ENCODE measurements around the gene REV3L.
"Not testable (repeated sequence)": the region's sequence is repeated elsewhere in the genome, so short reads cannot be mapped to it uniquely, and the experiment has no call there.

The REV3L gene

GRCh38 chr6:111290689-111291335 is 192.2 kb downstream of the REV3L start:
- peak; percentile 92 to 96 for DNase-seq

DNA sequence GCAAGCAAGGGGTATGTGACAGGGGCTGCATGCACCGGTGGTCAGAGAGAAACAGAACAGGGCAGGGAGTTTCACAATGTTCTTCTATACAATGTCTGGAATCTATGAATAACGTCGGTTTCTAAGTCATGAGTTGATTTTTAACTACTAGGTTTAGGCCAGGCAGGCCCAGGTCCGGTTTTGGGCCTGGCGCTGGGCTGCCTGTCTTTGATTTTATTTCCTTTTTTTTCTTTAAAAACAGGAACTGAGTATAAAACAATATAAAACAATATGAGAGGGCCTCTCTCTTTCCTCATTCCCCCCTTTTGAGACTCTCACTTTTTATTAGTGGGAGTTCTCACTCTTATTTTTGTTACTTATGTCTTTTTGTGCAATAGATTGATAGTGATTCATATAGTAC is 198.7 kb downstream of the REV3L start:
- peak in 1 of 2 donors; percentile 22 for DNase-seq

GRCh38 chr6:111283707-111284106 is 199.3 kb downstream of the REV3L start:
- no peak for DNase-seq

DNA sequence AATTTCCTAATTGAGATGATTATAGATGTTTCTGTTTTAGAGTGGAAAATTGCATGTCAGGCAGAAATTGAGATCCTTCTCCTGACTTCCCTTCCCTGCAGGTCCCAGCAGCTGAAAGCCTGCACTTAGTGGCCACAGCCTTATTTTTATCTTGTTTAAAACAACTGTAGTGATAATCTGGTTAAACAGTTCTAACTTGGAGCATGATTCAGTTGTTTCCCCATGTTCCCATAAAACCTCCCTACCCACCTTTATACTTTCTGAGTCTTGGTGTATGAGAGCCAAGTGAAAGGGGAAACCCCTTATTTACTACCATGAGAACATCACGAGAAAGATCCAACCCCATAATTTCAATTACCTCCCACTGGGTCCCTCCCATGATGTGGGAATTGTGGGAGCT is 200.5 kb downstream of the REV3L start:
- DNase-seq = peak in 1 of 2 donors; percentile 22

GRCh38 chr6:111280445-111280955 is 202.5 kb downstream of the REV3L start:
- no peak for DNase-seq

- DNase-seq = no peak
Measured at GRCh38 chr6:111278731-111279130, 204.3 kb downstream of the REV3L start.

DNA sequence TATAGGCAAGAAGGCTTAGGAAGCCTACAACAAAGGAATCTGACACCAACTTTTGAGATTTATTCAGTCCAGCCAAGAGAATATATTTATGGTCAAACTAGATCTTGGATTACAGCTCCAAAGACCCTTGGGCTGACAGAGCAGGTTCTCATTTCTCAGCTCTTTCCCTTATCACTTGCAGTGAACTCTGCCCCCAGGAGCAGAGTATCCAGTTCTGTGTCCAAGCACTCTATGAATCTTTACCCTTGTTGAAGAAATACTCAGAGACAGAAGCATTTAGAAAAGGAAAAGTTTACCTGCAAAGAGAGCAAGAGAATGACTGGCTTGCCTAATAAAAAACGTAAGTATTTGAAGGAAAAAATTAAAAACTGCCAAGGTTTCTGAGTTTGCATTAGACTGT is 205.2 kb downstream of the REV3L start:
- no peak for DNase-seq

GRCh38 chr6:111276736-111277135 is 206.3 kb downstream of the REV3L start:
- DNase-seq = no peak

DNA sequence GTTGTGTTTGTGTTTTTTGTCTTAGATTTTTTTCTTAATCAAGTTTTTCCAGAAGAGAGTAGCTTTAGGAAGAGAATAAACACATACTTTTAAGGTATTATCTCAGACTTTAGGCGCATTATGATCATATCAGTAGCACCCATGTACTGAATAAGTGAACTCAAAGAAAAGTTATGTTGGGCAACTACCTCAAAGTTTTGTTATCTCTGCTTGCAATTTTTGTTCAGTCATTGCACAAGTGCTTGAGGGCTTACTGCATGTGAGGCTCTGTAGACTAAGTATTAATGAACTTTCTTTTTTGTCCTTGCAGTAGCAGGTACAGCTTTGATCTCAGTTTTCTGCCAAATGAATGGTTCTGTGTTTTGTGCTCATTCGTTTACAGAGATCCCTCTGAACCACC is 206.7 kb downstream of the REV3L start:
- no peak for DNase-seq

DNA sequence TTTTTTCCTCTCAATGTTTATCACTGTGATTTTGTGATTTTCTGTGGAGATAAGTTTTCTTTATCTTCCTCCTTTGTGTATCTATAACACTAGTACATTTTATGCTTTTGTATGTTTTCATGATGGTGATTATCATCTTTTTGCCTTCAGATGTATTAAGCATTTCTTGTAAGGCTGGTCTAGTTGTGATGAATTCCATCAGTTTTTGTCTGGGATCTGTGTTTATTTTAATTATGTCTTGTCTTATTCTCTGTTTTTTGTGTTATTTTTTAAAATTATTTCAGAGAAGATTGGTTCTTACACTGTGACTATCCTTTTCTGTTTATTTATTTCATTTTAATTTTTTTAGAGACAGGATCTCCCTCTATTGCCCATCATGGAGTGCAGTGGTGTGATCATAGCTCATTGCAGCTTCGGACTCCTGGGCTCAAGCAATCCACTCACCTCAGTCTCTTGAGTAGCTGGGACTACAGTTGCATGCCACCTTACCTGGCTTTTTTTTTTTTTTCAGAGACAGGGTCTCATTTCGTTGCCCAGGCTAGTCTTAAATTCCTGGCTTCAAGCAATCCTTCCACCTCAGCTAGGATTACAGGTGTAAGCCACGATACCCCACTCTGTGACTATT is 208.3 kb downstream of the REV3L start:
- DNase-seq = no peak

DNA sequence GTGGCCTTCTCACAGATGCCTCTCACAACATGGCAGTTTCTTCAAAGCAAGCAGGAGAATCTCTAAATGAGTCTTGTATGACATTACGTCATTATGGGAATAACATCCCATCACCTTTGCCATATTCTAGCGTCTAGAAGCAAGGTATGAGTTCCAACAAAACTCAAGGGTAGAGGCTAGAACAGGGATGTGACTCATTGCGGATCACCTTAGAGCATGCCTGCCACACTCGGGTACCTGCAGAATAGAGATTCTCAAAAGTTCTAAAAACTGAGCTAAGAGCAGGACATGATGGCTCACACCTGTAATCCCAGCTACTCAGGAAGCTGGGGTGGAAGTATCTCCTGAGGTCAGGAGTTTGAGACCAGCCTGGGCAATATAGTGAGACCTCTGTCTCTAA is 212.9 kb downstream of the REV3L start:
- no peak for DNase-seq

- no peak for DNase-seq
Measured at GRCh38 chr6:111269401-111269970, 213.5 kb downstream of the REV3L start.

GRCh38 chr6:111267764-111268333 is 215.2 kb downstream of the REV3L start:
- no peak for DNase-seq

DNA sequence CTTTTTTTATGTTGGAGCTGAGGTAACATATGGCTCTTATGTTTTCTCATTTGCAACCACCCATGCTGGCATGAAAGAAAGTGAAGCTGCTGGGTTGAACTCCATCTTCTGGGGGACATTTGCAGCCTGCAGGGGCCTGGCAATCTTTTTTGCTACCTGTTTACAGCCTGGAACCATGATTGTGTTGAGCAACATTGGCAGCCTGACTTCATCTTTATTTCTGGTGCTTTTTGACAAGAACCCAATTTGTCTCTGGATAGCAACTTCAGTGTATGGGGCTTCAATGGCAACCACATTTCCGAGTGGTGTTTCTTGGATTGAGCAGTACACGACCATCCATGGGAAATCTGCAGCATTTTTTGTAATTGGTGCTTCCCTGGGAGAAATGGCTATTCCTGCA is 216.7 kb downstream of the REV3L start:
- no peak for DNase-seq

DNA sequence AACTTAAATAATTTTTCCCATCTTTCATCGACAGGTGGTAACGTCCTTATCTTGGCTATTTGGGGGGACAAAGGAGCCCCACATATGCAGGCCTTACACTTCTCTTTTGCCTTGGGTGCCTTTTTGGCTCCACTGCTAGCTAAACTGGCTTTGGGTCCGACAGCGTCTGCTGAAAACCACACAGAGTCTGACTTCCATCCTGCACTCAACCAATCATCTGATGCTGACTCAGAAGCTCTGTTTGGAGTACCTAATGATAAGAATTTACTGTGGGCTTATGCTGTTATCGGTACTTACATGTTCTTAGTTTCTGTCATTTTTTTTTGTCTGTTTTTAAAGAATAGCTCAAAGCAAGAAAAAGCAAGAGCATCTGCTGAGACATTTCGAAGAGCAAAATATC is 217.2 kb downstream of the REV3L start:
- DNase-seq = no peak

GRCh38 chr6:111263837-111264236 is 219.2 kb downstream of the REV3L start:
- peak in 1 of 2 donors; percentile 23 for DNase-seq

- DNase-seq = no peak
Measured at GRCh38 chr6:111260570-111261298, 222.3 kb downstream of the REV3L start.

DNA sequence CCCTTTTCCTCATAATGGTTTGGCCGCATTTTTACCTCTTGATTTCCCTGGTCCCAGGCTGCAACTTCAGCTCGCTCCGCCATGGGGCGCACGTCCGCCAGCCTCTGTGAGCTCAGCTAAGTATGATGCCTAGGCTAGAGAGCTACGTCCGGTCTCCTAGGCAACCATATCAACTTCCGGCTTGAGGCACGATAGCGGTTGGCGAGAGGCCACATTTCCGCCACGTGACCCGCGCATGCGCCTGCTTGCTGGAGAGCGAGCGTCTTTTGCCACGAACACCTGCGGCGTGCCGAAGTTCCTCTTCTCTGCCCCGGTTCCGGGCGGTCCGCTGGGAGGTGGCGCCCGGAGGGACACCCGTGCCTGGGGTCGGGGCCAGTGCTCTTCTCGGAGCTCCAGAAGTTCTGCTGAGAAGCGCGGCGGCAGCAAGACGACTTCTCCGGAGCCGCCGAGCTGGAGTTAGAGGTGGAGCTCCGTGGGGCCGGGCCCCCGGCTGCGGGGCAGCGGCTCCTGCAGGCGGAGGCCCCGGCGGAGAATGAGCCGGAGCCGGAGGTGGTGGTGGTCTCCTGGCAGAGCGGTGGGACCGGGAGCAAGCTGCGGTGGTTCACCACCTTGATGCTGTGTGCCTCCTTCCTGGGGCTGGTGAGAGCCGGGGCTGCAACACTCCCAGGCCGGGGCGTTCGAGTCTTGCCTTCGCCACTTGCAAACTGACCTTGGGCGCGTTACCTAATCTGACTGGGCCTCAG is 223.8 kb downstream of the REV3L start:
- DNase-seq = peak; percentile 99 to 100

DNA sequence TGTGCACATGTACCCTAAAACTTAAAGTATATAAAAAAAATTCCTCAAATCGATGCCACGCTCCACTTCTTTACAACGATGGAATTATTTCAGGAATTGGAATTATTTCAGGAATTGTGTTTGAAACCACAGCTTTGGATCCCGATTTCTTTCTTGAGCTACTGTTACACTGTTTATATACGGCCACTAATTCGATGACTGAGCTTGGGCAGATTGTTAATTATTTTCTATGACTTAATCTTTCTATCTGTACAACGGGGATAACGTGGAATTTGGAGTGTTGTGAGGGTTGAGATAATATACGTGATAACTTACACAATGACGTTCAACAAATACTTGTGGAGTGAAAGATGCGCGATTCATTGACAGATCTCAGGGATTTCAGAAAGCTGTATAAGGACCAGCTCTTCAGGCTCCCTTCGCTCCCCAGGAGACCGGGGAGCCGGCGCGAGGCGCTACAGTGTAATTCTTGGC is 224.4 kb downstream of the REV3L start:
- DNase-seq = no peak

GRCh38 chr6:111258010-111258409 is 225.0 kb downstream of the REV3L start:
- DNase-seq = no peak

- peak in 1 of 2 donors; percentile 13 for DNase-seq
Measured at GRCh38 chr6:111256646-111257045, 226.4 kb downstream of the REV3L start.

GRCh38 chr6:111255838-111256237 is 227.2 kb downstream of the REV3L start:
- DNase-seq = not testable (repeated sequence)

All from inflammatory macrophage treated with lipopolysaccharide for 1 hour (primary cell).